Skin epidermis (tissue), 12 donors: ENCODE measurements around the gene NEK2.

ENCODE experiments used
- H3K27ac ChIP-seq, 21 experiments: fragments of 200-600 bp; sonication (generic) in 11 of 21; one replicate each; pipeline ENCODE4 v1.5.0; 2020; ENCODE audit warnings: mild to moderate bottlenecking in 3 of 21, inconsistent platforms in 2 of 21, moderate library complexity in 2 of 21
- H3K4me3 ChIP-seq, 7 experiments: fragments of 200-600 bp; sonication (generic) in 2 of 7; one replicate each; pipeline ENCODE4 v1.5.0; 2020; ENCODE audit warnings: inconsistent platforms in 2 of 7, mild to moderate bottlenecking in 2 of 7, moderate library complexity in 1 of 7

Gene NEK2

GRCh38 chr1:211616231-211616964, 59.0 kb downstream of the NEK2 start:
- Histone ChIP-seq H3K4me3 (no peak overlapping the region), H3K27ac (peak overlapping the region in 4 of 21 experiments; percentile 1 to 57 (median 30))

- H3K4me3 ChIP-seq, result no peak overlapping the region
- H3K27ac ChIP-seq, result no peak overlapping the region
Observed at GRCh38 chr1:211614615-211615014, 60.8 kb downstream of the NEK2 start.

GRCh38 chr1:211613951-211614350, 61.5 kb downstream of the NEK2 start:
- Histone ChIP-seq H3K27ac (no peak overlapping the region), H3K4me3 (no peak overlapping the region)

GRCh38 chr1:211613108-211613947, 62.1 kb downstream of the NEK2 start:
- Histone ChIP-seq H3K27ac (peak overlapping the region in 11 of 21 experiments; percentile 12 to 72 (median 42)), H3K4me3 (no peak overlapping the region)

- peak overlapping the region in 11 of 21 experiments; percentile 12 to 72 (median 42) for H3K27ac ChIP-seq
Observed at GRCh38 chr1:211612786-211613107, 62.7 kb downstream of the NEK2 start.

More at GRCh38 chr1:211612786-211613107, 62.7 kb downstream of the NEK2 start:
- no peak overlapping the region for H3K4me3 ChIP-seq
